Stimulated activated CD4-positive, alpha-beta T cell treated with anti-CD3 and anti-CD28 coated beads, Interleukin-1b, Interleukin-23, amount 100 ng/mL, for 1 hour (primary cell): ENCODE measurements around the gene STARD10.

Source experiments
- DNase-seq, 2 donors: peaks; one replicate each; pipeline ENCODE4 v3.0.0-alpha.2; 2020; ENCODE audit warnings: low read depth in 2 of 2

STARD10 gene

DNA sequence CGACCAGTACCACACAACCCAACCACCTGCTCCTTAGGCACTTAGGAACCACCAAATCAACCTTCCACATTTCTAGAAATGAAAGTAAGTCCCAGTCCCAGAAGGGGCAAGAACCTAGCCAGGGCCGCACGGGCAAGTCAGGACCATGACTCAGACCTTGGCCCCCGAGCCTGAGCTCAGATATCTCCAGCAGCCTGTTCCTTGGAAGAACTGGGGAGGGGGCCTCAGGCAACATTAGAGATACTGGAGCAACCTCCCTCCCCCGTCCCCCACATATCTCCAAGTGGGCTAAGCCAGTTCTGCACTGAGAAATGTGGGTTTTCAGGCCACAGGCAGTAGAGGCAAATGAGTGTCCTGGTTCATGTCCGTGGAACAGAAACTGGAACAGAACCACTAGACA, 49.4 kb downstream of the STARD10 start:
- no peak for DNase-seq

DNA sequence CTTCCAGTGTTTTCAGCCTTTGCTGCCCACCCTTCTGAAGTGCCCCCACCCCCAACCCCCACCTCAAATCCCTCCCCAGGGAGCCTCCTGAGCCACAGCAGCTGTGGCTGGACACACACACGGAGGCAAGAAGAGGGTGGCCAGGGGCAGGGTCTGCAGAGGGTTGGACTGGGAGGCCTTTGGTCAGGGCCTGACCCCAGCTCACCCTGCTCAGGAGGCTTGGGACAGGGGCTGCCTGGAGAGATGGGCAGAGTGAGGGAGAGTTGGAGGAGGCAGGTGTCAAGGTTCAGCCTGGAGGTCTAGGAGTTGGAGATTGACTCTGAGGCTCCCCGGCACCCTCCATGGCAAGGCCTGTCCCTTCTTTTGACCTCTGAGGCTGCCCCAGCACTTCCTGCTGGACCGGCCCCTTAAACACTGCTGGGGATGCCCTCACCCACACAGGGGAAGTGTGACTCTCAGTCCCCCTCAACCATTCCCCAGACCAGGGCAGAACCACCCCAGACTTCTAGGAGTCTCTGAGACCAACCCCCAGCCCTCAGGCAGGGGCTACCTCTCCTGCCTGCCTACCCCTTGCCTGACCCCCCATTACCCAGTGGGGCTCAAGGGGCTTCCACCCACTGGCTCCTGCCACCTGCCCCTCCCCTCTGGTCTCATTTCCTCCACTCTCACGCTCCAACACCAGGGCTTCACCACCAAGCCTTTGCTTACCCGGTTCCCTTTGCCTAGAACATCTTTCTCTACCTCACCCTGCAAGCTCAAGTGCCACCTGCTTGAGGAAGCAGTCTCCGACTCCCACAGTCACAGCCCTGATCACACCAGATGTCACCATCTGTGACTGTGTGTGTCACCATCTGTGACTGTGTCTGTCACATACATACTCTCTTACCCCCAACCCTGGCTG, 50.3 kb downstream of the STARD10 start:
- no peak for DNase-seq

- no peak for DNase-seq
Observed at GRCh38 chr11:72742513-72743320, 51.1 kb downstream of the STARD10 start.

- no peak for DNase-seq
Observed at GRCh38 chr11:72741849-72742512, 51.9 kb downstream of the STARD10 start.

DNA sequence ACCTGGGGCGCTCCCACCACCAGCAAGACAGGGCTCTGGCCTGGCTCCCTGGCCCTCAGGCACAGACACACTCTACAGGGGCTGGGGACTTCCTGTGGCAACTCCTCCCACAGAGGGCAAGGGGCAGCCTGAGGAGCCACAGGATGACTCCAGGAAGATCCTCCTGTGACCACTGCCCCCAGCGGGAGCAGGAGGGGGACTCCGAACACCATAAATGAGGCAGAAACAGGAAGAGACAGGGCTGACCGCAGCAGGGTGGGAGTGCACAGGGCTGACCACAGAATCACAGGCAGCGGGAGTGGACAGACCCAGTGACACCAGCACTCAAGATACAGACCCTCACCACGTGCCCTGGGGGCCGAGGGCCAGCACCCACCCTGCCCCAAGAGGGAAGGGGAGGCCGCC, 52.4 kb downstream of the STARD10 start:
- DNase-seq, result no peak

DNA sequence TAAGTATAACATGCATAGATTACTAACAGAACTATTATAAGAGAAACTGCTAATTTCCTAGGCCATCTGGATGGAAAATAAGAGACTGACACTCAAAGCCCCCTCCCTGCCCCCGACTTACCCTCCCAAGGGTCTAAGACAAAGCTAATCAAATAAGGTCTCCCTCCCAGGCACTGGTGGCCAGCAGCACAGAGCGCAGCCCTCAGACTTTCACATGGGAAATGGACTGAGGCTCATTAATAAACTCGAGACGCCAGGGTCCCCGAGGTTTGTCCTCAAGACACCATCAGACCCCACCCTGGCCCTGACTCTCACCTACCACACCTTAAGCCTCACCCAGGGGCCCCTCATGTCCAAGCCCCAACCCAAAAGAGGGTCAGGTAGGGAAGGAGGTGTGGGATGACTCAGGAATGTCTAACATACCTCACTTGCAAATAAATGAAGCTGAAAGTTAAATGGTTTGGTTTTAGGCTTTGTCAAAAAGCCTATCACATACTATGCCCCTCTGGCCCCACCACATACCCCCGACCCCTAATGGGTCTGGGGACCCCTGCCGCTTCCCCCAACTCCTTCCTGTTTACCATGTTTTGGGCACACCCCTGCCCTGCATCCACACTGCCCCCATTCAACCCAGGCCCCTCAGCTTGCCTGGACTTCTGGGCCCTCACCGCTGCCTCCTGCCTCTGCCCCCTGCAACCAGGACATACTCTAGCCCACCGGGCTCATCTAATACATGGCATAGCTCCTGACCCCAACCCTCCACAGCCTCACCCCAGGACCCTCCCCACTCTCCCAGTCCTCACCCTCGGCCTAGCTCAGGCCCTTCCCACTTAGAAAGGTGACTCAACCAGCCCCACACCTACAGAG, 53.1 kb downstream of the STARD10 start:
- DNase-seq, result no peak

DNA sequence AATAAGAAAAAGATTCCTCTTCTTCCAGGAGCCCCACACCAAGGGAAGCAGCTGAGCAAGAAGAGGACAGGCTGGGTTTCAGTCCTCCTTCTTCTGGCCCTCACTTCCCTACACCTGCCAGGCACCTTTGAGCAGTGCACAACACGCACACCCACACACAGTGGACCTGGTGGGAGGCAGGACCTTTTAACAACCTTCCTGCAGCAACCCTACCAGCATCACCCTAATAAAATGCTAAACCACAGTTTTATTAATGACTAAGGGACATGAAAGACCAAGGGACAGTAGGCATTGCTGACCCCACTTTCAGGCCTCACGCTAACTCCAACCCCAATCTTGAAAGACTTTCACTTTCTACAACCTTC, 53.8 kb downstream of the STARD10 start:
- no peak for DNase-seq

DNA sequence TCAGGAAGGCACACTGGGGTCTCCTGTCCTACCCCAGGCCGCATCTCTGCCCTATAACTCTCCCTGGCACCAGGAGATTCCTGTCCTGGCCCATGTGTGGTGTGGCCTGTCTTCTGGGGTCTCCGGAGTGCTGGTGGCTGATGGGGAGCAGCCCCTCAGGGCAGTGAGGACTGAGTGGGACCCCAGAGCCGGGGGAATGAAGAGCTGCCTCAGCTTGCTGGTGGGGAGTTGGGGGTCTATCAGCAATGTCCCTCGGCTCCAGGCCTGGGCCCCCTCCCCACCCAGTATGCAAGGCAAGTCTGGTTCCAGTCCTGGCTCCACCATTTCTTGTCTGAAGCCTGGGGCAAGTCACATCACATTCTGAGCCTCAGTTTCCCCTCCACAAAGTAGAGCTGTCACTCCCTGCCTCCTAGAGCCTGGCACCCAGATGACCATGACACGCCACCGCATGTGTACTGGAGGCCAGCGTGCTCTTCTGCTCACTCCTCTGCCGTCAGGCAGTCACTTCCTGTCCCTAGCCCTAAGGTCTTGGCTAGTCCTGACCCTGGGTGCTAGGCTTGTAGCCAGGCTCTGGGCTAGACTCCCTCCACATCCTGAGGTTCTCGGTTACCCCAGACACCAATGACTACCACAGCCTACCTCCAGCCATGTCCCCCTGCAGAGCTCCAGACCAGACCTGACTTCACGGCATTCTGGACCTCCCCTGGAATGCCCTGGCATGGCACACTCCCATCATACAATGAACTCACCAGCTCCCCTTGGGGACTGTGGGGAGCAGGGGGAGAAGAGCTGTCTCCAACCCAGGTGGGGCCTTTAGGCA, 54.4 kb downstream of the STARD10 start:
- no peak for DNase-seq

DNA sequence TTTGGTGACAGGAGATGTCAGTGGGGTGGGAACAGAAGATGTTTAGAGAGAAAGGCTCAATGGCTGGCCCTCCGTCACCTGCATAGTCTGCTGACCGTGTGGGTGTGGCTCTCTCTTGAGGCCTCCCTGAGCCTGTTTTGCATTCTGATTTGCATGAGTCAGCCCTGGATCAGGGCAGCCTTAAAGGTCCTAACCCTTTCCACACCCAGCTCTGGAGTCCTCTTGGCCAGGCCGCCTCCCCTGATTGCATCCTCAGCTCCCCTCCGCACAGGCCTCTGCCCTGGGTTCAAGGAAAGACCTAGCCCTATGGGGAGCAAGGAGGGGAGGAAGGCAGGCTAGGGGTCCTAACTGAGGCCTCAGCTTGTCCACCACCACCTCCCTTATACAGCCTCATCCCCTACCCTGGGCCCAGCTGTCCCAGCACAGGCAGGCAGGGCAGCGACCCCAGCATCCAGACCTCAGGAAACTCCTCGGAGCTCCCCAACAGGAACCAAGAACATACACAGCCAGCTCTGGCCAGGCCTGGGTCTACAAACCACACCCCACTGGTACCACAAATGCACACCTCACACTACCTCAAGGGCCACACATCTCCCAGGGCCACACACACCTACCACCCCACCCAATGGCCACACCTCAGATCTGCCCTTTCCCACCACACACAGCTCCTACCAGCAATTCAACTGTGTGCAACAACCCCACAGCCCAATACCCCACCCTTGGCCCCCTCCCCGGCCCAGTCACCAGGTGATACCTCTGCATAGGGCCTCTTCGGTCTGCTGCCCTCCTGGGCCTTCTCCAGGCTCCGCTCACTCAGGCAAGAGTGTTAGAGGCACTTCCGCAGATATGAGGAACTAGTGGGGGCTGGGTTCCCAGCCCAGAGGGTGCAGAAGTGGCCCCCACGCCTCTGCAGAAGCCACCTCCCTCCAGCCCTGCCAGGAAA, 55.4 kb downstream of the STARD10 start:
- no peak for DNase-seq

GRCh38 chr11:72737336-72737735, 56.5 kb downstream of the STARD10 start:
- no peak for DNase-seq

GRCh38 chr11:72736452-72737069, 57.3 kb downstream of the STARD10 start:
- peak in 1 of 2 donors; percentile 17 for DNase-seq

- no peak for DNase-seq
Observed at GRCh38 chr11:72735495-72736027, 58.3 kb downstream of the STARD10 start.

- no peak for DNase-seq
Observed at GRCh38 chr11:72732329-72732728, 61.5 kb downstream of the STARD10 start.

- DNase-seq, result no peak
Observed at GRCh38 chr11:72730737-72731136, 63.1 kb downstream of the STARD10 start.

- DNase-seq, result no peak
Observed at GRCh38 chr11:72730243-72730642, 63.6 kb downstream of the STARD10 start.

DNA sequence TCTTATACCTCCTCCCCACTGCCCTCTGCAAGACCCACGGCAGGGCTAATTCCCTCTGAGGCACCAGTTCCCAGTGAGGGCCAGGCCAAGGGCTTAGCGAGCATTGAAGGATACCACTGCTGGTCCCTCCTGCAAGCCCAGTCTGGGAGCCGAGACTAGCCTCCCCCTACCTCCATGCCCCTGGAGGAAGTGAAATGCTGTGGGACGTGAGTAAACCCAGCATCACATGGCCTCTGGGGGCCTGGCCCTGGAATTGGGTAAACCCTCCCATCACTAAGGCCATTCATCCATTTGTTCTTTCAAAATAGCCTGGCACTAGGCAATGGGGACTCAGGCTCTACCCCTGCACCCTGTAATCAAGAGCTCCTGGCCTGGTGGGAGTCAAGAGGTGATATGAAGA, 66.3 kb downstream of the STARD10 start:
- no peak for DNase-seq

GRCh38 chr11:72726266-72727220, 67.3 kb downstream of the STARD10 start:
- DNase-seq, result no peak

DNA sequence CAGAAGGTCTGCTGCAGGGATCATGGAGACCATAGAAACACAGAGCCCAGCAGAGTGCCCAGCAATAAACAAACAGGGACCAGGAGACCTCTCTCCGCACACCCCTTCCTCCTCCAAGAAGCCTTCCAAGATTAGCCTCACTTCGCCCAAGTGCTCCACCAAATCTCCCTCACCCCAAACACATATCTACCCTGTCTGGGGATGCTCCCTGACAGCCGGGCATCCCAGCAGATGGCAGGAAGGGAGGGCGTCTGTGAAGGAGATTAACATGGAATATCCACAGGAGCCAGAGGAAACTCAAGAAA, 68.2 kb downstream of the STARD10 start:
- no peak for DNase-seq
